Activated CD4-positive, alpha-beta T cell treated with anti-CD3 and anti-CD28 coated beads for 4 hours (primary cell): ENCODE results near the gene METTL1.

Experiments used
- DNase-seq, 2 donors: peaks; one replicate each; pipeline ENCODE4 v3.0.0-alpha.2; 2020

METTL1 gene

DNA sequence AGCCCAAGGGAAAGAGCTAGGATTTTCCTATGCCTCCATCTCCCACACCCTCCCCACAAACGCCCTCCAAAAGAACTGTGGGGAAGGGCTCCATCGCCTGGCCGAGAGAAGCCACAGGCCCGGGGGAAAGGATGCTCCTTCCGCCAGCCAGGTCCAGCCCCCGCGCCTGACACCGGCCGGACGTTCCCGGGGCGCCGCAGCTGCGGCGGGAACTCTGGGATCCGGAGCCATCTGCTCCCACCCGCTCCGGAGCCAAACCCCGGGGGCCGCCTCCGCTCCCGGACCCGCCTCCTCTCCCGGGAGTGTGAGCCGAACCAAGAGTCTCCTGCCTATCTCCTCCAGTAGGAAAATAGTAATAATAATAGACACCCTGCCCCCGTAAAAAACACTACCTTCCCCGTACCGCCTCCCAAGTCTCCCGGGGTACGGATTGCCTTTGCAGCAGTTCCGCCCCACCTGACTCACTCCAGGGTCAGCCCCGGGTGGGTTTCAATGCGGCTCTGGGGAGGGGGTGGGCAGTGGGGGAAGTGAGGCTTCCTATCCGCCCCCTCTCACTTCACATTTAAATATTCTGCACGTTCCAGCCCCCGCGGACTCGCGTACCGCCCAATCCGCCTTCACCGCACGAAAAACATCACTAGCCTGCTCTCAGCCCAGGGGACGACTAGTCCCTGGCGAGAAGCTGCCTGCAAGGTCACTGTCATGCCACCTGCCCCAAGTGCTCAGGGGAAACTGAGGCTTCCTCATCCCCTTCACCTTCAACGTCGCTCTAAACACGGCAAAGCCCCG, 35.8 kb downstream of the METTL1 start:
- no peak for DNase-seq

DNA sequence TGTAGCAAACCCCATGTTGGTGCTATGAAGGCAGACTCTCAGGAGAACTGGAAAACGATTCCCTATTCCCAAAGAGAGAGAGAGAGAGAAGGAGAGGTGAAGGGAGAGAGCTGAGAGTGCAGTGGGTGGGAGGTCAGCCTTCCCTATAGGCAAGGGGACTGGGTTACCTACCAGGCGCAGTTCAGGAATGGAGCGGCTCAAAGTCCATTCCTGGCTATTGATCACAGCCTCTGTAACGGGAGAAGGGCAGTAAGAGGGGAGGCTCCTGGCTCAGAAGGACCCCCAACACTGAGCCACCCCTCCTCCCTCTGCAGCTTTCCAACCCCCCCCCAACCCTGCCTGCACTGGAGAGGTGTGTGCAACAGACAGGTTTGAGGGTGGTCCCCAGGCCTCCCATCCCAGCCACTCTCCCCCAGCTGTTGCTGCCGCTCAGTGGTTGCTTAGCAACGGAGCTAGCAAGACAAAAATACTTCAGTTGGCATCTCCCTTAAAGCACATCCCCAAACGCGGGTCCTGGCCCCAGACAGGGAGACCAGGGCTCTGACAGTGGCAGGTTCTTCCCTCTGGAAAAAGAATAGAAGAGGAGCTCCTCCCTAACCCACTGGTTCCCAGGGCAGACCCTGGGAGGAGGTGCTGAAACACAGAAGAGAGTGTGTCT, 36.6 kb downstream of the METTL1 start:
- DNase-seq, result no peak

DNA sequence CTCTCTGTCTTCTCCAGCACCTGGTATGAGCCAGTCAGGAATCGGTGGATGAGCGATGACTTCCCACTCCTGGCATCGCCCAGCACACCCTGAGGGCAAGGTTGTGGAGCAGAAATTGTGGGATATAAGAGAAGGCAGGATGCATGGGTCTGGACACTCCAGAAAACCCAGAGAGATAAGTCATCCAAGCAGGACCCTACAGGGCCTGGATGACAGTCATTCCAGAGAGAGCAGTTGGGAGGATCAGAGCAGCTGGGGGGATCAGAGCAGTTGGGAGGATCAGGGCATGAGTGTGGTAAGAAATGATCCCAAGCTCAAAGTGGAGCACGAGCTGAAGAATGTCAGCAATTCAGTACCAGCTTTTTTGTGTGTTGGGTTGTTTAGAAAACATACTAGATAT, 37.3 kb downstream of the METTL1 start:
- no peak for DNase-seq

DNA sequence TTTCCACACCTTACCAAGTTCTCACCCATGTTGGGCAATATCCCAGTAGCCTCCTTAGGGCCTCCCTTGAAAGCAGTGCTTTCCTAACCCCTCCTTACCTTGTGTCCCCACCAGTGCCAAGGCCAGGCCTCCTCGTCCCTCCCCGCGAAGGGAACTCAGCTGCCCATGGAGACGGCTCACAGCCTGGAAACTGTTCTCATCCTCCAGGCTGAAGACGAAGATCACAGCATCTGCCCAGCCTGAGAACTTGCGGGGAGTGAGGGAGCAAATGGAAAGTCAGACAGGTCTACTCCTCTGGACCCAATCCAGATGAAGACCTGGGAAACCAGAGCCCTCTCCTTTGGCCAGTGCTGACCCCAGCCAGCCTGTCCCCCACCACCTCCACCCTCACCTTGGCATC, 38.0 kb downstream of the METTL1 start:
- no peak for DNase-seq

DNA sequence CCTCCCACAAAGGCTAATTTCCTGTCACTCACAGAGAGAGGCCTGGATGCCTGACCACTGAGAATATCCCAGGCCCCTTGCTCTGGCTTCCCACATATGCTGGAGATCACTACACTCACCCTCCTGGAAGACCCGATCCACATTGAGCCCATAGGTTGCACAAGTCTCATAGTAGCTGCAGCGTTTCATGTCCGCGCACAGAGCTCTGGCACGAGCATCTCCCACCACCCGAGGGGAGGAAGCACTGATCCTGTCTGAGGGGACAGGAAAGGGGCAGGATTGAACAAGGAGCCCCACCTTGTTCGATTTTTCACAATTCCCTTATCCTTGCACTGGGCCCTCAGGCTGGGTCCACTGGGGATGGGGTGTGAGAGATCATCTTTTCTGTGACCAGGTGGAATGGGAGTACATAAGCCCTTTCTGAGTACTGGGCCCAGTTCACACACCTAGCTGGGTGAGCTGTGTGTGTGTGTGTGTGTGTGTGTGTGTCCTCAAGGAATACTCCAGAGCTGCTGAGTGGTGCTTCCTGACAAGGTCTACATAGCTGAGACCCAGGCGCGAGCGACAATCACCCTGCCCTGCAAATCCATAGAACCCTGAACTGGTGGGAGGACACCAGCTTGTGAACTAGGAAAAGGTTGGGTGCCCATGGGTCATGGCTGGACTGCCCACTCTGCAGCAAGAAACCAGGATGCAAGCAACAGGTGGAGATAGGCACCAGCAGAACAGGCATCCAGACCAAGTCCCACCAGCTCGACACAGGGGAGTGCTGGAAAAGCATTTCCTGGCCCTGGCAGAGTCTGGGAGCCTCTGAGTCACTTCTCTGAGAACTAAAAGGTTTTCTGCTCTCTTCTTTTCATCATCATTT, 38.9 kb downstream of the METTL1 start:
- no peak for DNase-seq

DNA sequence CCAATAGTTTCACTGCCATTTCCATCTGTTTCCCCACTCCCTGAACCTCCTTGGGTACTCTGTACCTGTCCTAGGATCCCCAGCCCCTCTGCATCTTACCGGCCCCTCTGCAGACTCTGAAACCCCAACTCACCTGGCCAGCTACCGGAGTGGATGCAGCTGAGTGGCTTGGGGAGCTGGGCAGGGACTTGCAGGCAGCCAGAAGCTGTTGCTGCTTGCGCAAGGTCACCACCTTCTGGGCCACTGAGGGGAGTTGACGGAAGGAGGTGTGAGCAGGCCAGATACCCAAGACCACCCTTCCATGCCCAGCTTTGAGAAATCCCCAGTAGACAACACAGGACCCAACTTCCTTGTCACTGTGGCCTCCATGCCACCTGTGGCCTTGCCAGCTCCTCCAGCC, 39.6 kb downstream of the METTL1 start:
- no peak for DNase-seq

DNA sequence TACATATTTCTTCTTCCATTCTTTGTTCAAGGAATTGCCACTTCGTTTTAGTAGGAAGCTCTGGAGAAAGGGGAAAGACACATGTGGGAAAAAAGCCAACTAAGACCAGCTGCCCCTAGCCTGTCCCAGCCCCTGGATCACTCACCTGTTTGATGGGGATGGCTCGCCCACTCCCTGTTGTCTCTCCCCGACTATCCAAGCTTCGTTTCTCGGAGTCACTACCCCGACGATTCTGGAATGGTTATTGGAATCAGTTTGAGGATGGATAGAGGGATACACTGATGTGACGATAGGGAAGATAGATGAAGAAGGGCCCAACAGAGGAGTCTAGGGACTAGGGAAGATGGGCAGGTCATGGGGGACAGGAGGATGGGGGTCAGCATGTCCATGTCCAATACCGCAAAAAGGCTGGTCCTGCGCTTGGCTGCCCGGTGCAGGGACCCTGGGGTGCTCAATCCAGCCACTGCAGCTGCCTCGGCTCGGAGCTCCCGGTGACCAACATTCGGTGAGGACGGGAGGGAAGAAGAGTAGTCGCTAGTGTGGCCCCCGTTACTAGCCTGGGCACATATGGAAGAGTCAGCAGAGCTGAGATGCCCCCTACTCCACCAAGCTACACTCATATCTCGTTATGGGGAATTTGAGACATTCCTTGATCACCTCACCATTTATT, 40.4 kb downstream of the METTL1 start:
- DNase-seq, result no peak

DNA sequence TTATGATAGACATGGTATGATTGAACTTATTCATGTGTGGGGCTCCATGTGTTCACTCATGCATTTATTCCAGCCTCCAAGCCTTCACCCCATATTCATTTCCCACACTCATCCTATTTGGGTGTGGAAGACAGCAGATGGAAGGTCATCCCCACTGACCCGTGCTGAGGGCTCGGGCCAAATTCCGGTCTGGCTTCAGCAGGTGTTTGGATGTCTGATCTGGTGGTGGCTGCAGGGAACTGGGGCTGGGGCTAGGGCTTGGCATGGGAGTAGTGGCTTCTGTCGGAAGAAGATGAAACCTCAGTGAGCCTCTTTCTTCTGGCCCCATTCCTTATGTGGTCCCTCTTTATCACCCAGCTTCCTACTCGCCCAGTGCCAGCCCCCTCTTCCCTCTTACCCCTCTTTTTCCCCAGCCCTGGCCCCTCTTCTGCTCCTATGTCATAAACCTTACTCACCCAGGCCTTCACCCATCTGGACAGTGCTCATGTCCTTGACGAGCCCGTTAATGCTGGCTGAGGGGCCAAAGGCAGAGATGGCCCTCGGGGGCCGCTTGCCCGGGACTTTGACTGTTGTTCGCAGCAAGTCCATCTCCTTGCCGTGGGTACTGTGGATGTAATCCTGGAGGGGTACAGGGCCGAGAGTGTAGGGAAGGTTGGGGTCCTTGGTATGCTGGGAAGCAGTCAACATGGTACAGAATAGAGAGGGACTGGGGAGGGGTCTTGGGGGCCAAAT, 41.4 kb downstream of the METTL1 start:
- no peak for DNase-seq

DNA sequence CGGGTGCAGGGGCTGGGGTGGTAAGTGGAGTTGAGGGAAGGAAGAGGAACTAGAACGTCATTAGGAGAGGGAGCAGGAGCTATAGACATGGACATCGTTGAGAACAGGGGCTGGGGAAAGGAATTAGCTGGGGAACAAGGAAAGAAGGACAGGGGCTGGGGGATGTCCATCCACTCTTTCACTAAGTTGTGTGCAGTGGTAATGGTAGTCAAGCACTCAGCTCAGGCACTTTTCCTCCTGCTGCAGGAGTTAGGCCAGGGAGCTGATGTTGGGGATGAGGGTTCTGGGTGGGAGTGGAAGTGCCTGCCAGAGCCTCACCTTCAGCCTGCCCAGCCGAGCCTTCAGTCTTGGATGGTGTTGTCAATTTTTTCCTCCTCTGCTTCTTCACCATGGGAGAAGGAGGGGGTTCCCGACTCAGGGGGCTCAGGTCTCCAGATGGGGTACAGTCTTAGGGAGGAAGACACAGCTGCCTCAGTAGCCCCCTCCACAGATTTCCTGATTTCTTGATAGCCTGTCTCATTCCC, 42.5 kb downstream of the METTL1 start:
- no peak for DNase-seq

DNA sequence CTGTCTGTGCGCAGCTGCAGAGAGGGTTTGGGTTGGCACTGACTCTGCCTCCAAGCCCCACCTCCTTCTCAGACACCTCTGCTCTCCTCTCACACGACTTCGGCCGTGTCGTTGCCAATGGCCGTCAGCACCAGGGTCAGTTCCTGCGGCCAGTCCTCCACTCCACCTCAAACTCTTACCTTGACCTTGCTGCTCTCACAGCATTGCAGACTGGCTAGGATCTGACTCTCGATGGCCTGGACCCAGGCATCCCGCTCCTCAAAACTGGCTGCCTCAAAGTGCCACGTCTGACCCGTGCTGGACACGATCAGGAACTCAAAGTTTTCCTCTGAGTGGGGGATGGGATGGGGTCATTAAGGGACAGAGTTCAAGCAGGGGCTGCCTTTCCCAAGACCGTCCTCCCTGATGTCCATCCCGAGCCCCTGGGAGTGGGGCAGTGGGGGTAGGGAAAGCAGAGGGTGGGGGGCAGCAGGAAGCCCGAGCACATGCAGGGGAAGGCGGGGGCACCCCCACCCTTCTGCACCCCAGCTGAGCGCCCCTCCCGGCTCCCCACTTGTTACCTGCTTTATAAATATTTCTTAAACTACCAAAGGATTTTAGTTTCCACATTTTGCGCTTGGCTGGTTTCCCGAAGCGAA, 44.0 kb downstream of the METTL1 start:
- DNase-seq, result no peak

DNA sequence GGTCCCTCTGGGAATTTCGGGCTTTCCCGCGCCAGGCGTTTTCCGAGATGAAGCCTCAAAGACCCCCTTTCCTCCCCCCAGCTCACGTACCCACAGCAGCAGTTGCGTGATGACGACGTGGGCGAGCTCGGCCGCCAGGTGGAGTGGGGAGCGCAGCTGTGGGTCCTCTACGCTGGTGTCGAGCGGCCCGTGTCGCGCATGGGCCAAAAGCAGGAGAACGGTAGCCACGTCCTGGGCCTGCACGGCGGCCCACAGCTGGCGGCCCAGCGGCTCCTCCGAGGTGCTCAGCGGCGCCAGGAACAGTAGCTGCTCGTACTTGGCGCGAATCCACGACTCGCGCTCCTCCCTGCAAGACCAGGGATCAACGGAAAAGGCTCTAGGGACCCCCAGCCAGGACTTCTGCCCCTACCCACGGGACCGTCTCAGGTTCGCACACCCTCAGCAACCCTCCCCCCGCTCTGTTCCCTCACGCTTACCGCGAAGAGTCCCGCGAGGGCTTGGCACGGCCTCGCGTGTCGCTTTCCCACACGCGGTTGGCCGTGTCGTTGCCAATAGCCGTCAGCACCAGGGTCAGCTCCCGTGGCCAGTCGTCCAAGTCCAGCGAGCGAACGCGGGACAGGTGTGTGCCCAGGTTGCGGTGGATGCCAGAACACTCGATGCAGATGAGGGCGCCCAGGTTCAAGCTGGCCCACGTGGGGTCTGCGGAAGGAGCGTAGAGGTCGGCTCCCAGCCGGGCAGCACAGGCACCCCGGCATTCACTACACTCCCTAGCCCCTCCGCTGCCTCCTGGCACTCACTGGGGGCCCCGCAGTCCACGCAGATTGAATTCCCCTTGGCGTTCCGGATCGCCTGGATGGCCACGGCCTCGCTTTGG, 44.8 kb downstream of the METTL1 start:
- no peak for DNase-seq

DNA sequence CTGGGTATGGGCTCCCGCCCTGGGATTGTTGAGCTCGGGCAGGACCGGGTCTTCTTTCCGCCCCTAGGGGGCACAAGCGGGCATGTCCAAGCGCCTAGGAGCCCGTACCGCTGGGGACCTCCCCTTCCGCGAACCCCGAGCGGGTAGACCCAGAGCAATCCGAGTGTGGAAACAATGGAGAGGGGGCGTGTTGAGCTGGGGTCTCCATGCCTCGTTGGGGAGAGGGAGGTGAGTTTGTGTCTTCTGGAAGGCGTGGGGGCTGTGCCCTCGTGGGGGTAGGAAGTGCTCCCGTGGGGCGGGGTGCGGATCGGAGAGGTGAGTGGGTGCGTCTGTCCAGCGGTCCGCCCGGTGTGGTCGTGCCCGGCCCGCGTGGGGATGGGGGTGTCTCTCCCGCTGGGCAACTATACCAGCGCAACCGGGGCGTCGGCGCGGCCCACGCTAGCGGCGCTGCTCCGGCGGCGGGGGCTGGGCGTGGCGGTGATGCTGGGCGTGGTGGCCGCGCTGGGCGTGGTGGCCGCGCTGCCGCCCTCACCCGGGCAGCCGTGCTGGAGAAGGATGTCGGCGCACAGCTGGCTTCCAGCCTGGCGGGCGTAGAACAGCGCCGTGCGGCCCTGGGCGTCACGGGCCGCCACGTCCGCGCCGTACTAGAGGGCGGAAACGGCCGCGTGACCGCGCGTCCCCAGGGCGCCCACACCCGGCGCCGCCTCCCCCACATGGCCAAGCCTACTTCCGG, 45.6 kb downstream of the METTL1 start:
- DNase-seq, result no peak

DNA sequence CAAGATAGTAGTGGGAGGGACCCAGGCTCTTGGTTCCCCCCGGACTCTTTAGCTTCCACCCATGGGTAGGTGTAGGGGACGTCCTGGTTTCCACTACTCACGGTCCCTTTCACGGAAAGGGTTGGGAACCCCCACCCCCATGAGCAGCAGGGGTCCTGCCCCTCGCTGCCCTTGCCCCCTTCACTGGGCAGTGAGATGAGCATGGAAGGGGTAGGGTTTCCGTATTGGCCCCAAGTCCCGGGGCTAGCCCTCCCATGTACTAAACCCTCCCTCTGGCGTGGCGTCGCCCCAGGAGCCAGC, 46.1 kb downstream of the METTL1 start:
- DNase-seq, result no peak

DNA sequence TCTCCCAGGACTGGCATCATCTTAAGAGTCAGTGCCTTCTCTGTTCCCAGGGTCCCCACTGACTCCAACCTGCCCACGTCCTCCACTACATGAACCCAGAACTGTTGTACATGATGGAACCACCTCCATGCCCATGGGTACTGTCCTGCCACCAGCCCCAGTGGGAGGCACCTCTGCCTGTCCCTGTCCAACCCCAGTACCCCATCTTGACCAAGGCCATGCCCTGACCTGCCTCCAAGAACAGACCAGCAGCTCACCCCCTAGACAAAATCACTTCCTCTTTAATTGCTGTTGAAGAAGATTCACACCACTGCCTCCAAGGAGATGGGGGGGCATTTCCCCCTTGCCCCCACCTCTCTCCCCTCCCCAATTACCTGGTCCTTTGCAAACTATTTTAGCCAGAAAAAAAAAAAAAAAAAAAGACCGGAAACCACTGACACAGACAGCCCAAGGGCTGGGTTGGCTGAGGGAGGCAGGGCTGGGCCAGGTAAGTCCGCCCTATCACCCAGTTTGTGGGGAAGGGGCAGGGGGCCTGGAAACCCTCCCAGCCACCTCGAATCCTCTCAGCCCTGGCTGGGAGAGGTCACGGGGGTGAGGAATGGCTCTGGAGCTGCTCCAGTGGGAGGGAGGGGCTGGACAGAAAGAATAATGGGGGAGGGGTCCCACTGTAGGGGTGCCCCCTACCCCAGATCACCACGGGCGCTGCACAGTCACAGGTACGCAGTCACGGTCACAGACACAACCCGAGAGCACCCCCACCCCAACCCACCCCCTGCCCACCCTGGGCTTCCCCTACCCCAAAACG, 46.8 kb downstream of the METTL1 start:
- DNase-seq, result no peak

DNA sequence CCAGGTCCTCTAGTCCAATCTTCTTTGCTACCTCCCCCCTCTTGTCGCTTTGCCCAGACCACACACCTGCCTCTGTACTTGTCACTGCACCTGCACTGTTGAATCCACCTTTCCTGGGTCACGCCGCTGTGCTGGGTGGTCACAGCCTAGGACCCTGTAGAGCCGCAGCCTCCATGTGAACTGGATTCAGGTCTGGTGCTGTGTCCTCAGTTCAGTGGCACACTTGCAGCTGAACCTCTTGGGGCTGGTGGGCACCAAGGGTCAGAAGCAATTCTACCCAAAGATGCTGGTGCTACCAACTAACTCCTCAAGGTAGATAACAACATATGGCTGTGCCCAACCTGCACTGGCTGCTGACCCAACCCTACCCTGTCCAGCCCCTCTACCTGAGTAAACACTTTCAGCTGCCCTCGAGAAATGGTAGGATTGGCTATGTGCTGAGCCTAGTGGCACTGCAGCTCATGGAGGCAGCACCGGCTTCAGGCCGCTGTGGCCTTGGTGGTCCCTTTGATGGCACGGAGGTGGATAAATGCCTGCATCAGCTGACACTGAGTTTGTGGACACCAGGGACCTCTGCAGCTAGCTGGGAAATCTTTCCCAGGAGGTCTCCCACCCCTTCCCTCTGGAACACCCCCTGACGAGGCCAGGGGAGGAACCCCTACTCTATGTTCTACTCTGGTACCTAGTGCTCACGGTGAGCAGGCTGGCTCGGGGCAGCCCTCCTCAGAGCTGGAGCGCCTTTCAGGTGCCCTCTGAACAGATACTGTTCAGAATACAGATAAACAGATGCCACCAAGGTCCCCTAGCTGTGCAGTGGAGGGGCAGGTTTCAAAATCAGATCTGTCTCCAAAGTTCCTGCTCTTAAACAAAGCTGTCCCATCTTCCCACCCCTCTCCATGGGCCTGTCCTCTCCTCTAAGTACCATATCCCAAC, 47.6 kb downstream of the METTL1 start:
- no peak for DNase-seq

DNA sequence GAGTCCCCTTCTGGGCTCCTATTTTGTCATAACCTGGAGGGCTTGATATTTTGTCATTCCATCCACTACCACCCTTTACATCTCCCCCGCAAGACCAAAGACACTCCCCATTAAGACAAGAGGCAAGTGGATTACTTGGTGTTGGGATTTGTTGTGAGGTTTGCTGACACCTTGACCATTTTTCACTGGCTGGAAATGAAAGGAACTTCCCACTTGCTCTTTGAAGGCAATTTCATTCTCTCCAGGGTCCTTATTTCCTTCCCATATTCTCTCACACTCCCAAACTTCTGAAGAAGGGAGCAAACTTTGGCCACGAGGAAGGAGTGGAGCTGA, 48.3 kb downstream of the METTL1 start:
- DNase-seq, result no peak

DNA sequence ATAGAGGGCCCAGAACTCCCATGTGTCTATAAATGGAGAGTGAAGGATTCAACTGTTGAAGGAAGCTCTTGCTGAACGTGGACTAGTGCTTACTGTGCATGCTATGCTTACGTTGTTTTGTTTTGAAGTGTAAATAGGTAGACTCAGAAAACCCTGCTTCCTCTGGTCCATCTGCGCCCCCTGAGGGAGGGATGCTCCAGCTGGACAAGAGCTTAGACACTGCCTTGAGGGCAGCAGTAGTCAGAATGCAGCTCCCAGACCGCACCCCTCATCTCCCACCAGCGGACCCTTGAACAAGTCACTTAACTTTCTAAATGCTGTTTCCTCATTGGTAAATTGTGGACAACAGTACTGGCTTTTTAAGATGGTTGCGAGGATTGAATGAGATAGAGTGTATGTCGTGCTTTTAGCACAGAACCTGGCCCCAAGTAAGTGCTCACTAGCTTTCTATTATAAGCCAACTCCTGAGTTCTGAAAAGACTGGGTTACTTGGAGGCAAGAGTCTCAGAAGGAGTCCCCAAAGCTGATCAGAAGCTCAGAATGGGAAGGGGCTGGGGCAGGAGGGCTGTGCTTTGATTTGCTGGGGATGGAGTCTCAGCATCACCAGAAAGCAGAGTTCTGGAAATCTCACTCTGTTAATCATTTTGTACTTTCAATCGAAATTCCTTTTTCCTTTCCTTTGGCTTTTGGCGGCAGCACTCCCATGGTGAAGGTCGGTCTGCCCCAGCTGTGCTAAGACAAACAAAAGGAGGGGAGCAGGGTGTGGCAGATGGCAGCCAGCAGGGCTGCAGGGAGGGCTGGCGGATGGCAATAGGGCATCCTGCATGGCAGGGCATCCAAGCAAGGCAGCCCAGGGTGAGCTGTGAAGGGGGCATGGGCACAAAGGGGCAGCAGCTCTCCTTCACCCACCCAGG, 48.9 kb downstream of the METTL1 start:
- no peak for DNase-seq
